ENCODE results near the gene RAX. TPM values are rescaled to one million over a fixed set of nuclear protein-coding genes. Genes with fewer than 3 reads are reported as not detected.

RAX gene
- total RNA-seq, 1 donor from 2014 or later = not detected

DNA sequence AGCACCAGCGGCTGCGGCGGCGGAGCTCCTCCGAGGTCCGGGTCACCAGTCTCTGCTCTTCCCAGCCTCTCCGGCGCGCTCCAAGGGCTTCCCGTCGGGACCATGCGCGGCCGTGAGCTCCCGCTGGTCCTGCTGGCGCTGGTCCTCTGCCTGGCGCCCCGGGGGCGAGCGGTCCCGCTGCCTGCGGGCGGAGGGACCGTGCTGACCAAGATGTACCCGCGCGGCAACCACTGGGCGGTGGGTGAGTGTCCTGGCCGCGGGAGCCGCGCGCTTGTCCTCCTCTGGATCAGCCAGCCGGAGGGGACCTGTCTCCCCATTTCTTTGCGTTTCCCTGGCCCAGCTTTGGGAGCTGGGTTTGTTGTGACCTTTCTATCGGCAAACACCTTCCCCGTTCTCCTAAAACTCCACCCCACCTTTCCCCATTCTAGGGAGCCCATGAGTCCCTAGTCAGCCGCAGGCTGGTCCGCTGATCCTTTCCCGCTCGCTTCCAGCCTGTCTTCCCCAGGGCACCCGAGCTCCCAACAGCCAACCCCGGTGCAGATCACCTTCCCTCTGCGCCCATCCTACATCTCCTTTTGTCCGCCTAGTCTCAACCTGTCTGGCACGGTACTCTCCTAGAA is 53.0 kb downstream of the RAX start:
- H3K4me3 ChIP-seq (ENCODE audit: low read depth, low read length) = no peak overlapping the region
- TF ChIP-seq, protein P1, sequence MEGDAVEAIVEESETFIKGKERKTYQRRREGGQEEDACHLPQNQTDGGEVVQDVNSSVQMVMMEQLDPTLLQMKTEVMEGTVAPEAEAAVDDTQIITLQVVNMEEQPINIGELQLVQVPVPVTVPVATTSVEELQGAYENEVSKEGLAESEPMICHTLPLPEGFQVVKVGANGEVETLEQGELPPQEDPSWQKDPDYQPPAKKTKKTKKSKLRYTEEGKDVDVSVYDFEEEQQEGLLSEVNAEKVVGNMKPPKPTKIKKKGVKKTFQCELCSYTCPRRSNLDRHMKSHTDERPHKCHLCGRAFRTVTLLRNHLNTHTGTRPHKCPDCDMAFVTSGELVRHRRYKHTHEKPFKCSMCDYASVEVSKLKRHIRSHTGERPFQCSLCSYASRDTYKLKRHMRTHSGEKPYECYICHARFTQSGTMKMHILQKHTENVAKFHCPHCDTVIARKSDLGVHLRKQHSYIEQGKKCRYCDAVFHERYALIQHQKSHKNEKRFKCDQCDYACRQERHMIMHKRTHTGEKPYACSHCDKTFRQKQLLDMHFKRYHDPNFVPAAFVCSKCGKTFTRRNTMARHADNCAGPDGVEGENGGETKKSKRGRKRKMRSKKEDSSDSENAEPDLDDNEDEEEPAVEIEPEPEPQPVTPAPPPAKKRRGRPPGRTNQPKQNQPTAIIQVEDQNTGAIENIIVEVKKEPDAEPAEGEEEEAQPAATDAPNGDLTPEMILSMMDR (conservative IDR thresholded peaks at IDR 0.05; ENCODE audit: low read depth, low read length) = no peak
- no peak for DNase-seq (ENCODE audit: low read depth)

DNA sequence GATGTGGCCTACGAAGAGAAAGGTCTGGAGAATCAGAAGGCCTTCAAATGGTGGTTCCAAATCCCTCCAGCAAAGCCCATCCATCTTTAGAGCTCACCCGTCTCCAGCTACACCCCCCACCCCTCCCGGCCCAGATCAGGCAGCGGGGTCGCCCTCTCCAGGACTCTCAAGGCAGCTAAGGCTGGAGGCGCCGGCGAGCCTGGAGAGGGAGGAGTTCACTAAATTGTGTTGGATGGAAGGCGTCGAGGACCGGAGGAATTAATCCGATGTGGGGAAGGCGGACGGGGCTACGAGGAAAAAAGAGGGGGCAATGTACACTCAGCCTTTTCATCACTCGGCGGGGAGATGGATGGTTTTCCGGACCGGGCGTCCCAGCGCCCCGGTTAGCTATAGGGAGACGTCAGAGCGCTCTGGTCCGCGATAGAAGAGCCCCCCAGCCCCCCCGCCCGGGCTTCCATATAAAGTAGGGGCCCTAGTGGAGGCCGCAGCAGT is 53.5 kb downstream of the RAX start, which contains the start of gene GRP:
Gene GRP (plus strand): TSS at position 487 of the 492 bp plus-strand sequence. CDS start 108 bp downstream, outside the sequence.
- no peak within 1 kb of the TSS for H3K4me3 ChIP-seq (ENCODE audit: low read depth, low read length)
- TF ChIP-seq, protein P1 (conservative IDR thresholded peaks at IDR 0.05; ENCODE audit: low read depth, low read length) = no peak
- DNase-seq (ENCODE audit: low read depth) = no peak

DNA sequence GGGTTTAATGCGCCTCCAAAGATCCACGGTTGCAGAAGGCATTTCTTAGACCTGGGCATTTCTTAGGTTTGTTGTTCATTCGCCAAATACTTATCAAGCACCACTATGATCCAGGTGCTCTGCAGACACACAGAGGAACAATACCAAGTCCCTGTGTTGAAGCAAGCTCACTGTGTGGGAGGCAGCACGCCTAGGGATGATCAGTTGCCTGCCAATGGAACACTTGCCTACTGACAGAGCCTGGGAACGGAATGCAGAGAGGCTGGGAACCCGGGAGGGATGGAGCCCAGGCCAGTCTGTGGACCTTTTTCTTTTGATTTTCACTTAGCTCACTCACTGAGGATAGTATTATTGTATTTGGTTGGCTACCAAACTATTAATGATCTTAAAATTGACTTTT is 55.2 kb downstream of the RAX start:
- no peak for DNase-seq (ENCODE audit: low read depth)
- TF ChIP-seq, protein P1 (conservative IDR thresholded peaks at IDR 0.05; ENCODE audit: low read depth, low read length) = no peak
- no peak overlapping the region for H3K4me3 ChIP-seq (ENCODE audit: low read depth, low read length)

Other genes with a start within 250 kb of the RAX start
- 37.6 and 49.4 TPM in 2 replicates for gene SEC11C, start 133.6 kb downstream of the RAX start, total RNA-seq
- gene GRP, start 53.3 kb downstream of the RAX start, total RNA-seq = not detected in 2 replicates
- gene CPLX4, start 45.2 kb upstream of the RAX start, total RNA-seq = not detected in 2 replicates
- gene LMAN1, start 85.8 kb upstream of the RAX start, total RNA-seq = 78.2 and 92.0 TPM in 2 replicates

Data from epithelial cell of proximal tubule (primary cell).